22Rv1 (cell line): ENCODE data around the gene ZNF217.

ENCODE experiments used
- H3K27ac ChIP-seq: fragments of 450-650 bp; 2 replicates; pipeline ENCODE4 v1.5.1; 2017
- CTCF ChIP-seq: fragments of 450-650 bp; IDR thresholded peaks from 2 replicates; pipeline ENCODE4 v1.5.1; 2017; ENCODE audit warnings: mild to moderate bottlenecking
- ZFX ChIP-seq: fragments of 450-650 bp; IDR thresholded peaks from 2 replicates; pipeline ENCODE4 v1.6.1; 2017; ENCODE audit warnings: antibody characterized with exemption, borderline replicate concordance

Gene ZNF217

GRCh38 chr20:53576195-53576580, 17.5 kb downstream of the ZNF217 start:
- H3K27ac ChIP-seq, result no peak overlapping the region
- TF ChIP-seq CTCF, result no peak
- no peak for TF ChIP-seq ZFX

- H3K27ac ChIP-seq, result no peak overlapping the region
- TF ChIP-seq ZFX, result no peak
- no peak for TF ChIP-seq CTCF
Measured at GRCh38 chr20:53575481-53576194, 18.0 kb downstream of the ZNF217 start.

DNA sequence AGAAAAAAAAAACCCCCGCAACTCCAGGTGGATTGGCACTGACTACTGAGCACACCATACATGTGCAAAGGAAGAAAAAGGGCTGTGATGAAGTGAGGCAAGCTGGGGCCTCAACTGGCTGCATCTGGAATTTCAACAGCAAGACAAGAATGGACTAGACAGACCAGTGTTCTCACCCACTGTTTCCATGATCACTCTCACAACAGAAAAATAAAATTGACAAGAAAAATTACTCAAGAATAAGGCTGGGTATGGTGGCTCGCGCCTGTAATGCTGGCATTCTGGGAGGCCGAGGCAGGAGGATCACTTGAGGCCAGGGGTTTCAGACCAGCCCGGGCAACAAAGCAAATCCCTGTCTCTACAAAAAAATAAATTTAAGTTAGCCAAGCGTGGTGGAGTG, 18.8 kb downstream of the ZNF217 start:
- no peak overlapping the region for H3K27ac ChIP-seq
- no peak for TF ChIP-seq ZFX
- no peak for TF ChIP-seq CTCF

DNA sequence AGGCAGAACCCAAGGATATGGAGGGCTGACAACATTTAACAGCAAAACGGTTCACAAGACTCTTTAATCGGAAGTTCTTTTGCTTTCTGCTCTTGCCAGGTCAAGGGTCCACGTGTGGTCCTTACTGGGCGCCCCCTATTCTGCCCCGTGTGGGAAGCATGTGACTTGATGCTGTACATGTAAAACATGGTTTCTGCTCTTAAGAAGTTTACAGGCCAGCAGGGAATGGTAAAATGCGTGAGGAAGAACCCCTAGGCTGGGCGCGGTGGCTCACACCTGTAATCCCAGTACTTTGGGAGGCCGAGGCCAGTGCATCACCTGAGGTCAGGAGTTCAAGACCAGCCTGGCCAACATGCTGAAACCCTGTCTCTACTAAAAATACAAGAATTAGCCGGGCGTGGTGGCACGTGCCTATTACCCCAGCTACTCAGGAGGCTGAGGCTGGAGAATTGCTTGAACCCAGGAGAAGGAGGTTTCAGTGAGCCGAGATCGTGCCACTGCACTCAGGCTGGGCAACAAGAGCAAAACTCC, 19.3 kb downstream of the ZNF217 start:
- H3K27ac ChIP-seq, result no peak overlapping the region
- TF ChIP-seq CTCF, result no peak
- TF ChIP-seq ZFX, result no peak

DNA sequence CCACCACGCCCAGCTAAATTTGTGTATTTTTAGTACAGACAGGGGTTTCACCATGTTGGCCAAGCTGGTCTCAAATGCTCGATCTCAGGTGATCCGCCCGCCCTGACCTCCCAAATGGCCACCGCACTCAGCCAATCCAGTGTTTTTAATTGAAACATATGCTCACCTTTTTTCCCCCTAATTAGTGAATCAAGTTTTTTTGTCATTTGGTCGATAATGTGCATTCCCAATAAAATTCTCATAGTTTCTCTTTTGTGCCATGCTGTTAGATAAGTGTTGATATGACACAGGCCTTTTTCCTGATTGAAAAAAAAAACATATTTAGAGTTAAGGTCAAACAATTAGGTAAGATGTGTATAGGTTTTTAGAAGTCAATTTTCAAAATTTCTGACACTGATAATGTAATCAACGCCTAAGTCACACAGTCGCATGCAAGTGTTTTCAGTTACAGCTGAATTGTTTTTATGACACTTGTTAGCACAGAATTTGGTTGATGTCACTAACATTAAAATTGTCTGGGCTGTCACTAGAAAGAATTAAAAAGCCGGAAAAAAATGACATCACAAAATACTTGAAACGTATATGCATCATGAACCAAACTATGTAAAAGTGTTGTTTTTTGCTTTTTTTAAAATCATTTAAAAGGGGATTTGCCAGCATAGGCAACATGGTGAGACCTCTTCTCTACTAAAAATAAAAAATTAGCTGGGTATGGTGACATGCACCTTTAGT, 21.9 kb downstream of the ZNF217 start:
- no peak overlapping the region for H3K27ac ChIP-seq
- TF ChIP-seq ZFX (no peak), CTCF (no peak)

DNA sequence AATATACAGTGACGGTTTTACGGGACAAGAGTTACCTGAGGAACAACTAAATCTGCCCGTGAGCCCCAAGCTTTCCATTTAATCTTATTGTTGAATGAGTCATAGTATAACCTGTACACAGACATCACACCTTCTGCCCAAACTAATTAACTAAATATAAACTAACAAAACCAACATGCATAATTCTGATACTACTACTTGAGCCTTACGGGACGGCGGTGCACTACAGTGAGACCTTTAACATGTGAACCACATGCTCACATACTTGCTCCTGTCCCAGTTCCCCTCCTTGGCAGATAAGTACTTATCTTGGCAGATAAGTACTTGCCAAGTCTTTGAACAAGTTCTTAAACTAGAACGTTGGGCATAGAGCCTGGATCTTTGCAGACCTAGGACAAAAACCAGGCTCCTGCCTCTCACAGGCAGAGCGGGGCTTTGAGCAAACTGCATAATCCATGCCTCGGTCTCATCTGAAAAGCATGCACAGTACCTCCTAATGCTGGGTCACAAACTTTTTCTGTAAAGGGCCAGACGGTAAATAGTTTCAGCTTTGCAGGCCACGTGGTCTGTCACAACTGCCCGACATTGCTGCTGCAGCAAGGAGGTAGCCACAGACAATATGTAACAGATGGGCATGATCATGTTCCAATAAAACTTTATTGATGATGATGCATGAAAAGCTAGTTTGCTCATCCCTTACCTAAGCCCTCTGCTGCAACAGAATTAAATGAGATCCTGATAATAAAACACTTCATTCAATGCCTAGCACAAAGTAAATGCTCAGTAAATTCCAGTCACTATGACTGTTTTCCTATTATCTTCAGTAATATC, 23.0 kb downstream of the ZNF217 start:
- TF ChIP-seq ZFX, result no peak
- TF ChIP-seq CTCF, result no peak
- no peak overlapping the region for H3K27ac ChIP-seq
